Measurements from ENCODE around the gene WHRN. TPM values are rescaled to one million over a fixed set of nuclear protein-coding genes. Genes with fewer than 3 reads are reported as not detected.

Gene WHRN
- total RNA-seq, 1 experiment from 2014 or later, result 24.3 TPM

- ChIA-PET POLR2A (no interaction called here), CTCF (interaction anchor here (1.8 kb wide), 1 partner anchor 14 kb away, joined by 8 read pairs; no protein-coding TSS in a partner anchor)
- no peaks in the 10 kb centered on the region; the same call in 1 of the 2 replicates for H3K27me3 Mint-ChIP-seq (ENCODE audit: low read depth)
- peaks cover 6% of the 10 kb centered on the region for H3K4me1 Mint-ChIP-seq
- peaks cover 4% of the 10 kb centered on the region; the same call in 1 of the 2 replicates for H3K36me3 Mint-ChIP-seq
- H3K9me3 Mint-ChIP-seq, result peaks cover 8% of the 10 kb centered on the region
- ATAC-seq (no peak), DNase-seq (ENCODE audit: low spot score) (no peak)
- H3K27ac Mint-ChIP-seq, result no peak overlapping the region
- H3K4me3 Mint-ChIP-seq, result no peak overlapping the region
- no peak for TF ChIP-seq GRHL2 (CRISPR knock-in tag; IDR thresholded peaks at IDR 0.05; ENCODE audit: insufficient replicate concordance, severe bottlenecking)
- no peak for TF ChIP-seq MAX (CRISPR knock-in tag; IDR thresholded peaks at IDR 0.05)
- TF ChIP-seq ZNF121 (CRISPR knock-in tag; IDR thresholded peaks at IDR 0.05), result no peak
- no peak for TF ChIP-seq AFF4 (CRISPR knock-in tag; IDR thresholded peaks at IDR 0.05; ENCODE audit: borderline replicate concordance)
- TF ChIP-seq ESRRA (CRISPR knock-in tag; IDR thresholded peaks at IDR 0.05; ENCODE audit: borderline replicate concordance), result no peak
- no peak for TF ChIP-seq PRDM15 (CRISPR knock-in tag; IDR thresholded peaks at IDR 0.05)
- TF ChIP-seq SMAD3 (CRISPR knock-in tag; IDR thresholded peaks at IDR 0.05; ENCODE audit: borderline replicate concordance), result no peak
- TF ChIP-seq NR1H2 (CRISPR knock-in tag; IDR thresholded peaks at IDR 0.05), result no peak
- TF ChIP-seq STAT6 (CRISPR knock-in tag; conservative IDR thresholded peaks at IDR 0.05; ENCODE audit: low read depth), result no peak
- TF ChIP-seq CDX4 (CRISPR knock-in tag; IDR thresholded peaks at IDR 0.05; ENCODE audit: borderline replicate concordance), result no peak
These were observed 47.4 kb upstream of the WHRN start for GRCh38 chr9:114552706-114553105.

GRCh38 chr9:114551750-114552685 lies 46.7 kb upstream of the WHRN start:
- Mint-ChIP-seq H3K4me3 (no peak overlapping the region), H3K9me3 (peaks cover 8% of the 10 kb centered on the region), H3K4me1 (peaks cover 12% of the 10 kb centered on the region), H3K27ac (no peak overlapping the region), H3K36me3 (peaks cover 4% of the 10 kb centered on the region; the same call in 1 of the 2 replicates), H3K27me3 (ENCODE audit: low read depth) (no peaks in the 10 kb centered on the region; the same call in 1 of the 2 replicates)
- ATAC-seq (no peak), DNase-seq (ENCODE audit: low spot score) (no peak)
- ChIA-PET CTCF (interaction anchor here (1.8 kb wide), 1 partner anchor 14 kb away, joined by 8 read pairs; no protein-coding TSS in a partner anchor), POLR2A (interaction anchor here (0.6 kb wide), 1 partner anchor 153 kb away, joined by 4 read pairs; no protein-coding TSS in a partner anchor)
- TF ChIP-seq AR (CRISPR knock-in tag; IDR thresholded peaks at IDR 0.05) (no peak), CTCF (IDR thresholded peaks at IDR 0.05) (no peak), CBFB (CRISPR knock-in tag; IDR thresholded peaks at IDR 0.05; ENCODE audit: low read depth) (no peak), RELA (CRISPR knock-in tag; IDR thresholded peaks at IDR 0.05; ENCODE audit: borderline replicate concordance) (no peak), NR3C1 (CRISPR knock-in tag; conservative IDR thresholded peaks at IDR 0.05; ENCODE audit: low read depth) (no peak)
